Right lobe of liver (tissue), 4 donors: ENCODE measurements around the gene PDSS2.

Experiments used
- POLR2A ChIP-seq: fragments of 450-650 bp; IDR thresholded peaks from one replicate; pipeline ENCODE4 v1.6.1; 2017; ENCODE audit warnings: antibody characterized with exemption, mild to moderate bottlenecking
- TF ChIP-seq, protein P1 (sequence below), 4 donors: fragments of 200-600 bp in 3 of 4; fragments of 450-650 bp in 1 of 4; IDR thresholded peaks; one replicate each; pipeline versions ENCODE4 v1.5.1 to v1.8.0; 2016 to 2022; ENCODE audit warnings: antibody characterized with exemption in 4 of 4, mild to moderate bottlenecking in 2 of 4
- donor health status: DM: no; HTN: no; CAD: no.
- donor health status: DM: no; HTN: no; CAD: no.
- donor health status: DM: no; HTN: yes; CAD: no.

- no peak for TF ChIP-seq POLR2A
- TF ChIP-seq, protein P1, sequence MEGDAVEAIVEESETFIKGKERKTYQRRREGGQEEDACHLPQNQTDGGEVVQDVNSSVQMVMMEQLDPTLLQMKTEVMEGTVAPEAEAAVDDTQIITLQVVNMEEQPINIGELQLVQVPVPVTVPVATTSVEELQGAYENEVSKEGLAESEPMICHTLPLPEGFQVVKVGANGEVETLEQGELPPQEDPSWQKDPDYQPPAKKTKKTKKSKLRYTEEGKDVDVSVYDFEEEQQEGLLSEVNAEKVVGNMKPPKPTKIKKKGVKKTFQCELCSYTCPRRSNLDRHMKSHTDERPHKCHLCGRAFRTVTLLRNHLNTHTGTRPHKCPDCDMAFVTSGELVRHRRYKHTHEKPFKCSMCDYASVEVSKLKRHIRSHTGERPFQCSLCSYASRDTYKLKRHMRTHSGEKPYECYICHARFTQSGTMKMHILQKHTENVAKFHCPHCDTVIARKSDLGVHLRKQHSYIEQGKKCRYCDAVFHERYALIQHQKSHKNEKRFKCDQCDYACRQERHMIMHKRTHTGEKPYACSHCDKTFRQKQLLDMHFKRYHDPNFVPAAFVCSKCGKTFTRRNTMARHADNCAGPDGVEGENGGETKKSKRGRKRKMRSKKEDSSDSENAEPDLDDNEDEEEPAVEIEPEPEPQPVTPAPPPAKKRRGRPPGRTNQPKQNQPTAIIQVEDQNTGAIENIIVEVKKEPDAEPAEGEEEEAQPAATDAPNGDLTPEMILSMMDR (IDR thresholded peaks at IDR 0.05), result no peak
Measured at GRCh38 chr6:107121964-107122495, 337.3 kb downstream of the PDSS2 start.
